Transverse colon (tissue), 4 donors: ENCODE measurements around the gene IKBKG. TPM values are rescaled to one million over a fixed set of nuclear protein-coding genes. Genes with fewer than 3 reads are reported as not detected.
"Not testable (repeated sequence)": the region's sequence is repeated elsewhere in the genome, so short reads cannot be mapped to it uniquely, and the experiment has no call there.

Source experiments
- DNase-seq: peaks from one replicate; pipeline ENCODE4 v3.0.0-alpha.2; 2019
- H3K27ac ChIP-seq, 4 donors: fragments of 200-600 bp; sonication (generic); 2 replicates each; pipeline ENCODE4 v1.5.1; 2016 to 2018; ENCODE audit warnings: inconsistent platforms in 4 of 4
- H3K27me3 ChIP-seq: fragments of 200-600 bp; sonication (generic); 2 replicates; pipeline ENCODE4 v1.5.1; 2017; ENCODE audit warnings: inconsistent platforms
- H3K36me3 ChIP-seq, 4 donors: fragments of 200-600 bp; sonication (generic); 2 replicates each; pipeline ENCODE4 v1.5.1; 2017 to 2019; ENCODE audit warnings: inconsistent platforms in 4 of 4
- H3K4me1 ChIP-seq, 4 donors: fragments of 200-600 bp; sonication (generic); 2 replicates each; pipeline ENCODE4 v1.5.1; 2017 to 2020; ENCODE audit warnings: inconsistent platforms in 4 of 4
- H3K4me3 ChIP-seq, 4 donors: fragments of 200-600 bp; sonication (generic); 1 replicate in 1 of 4; 2 replicates in 3 of 4; pipeline versions ENCODE4 v1.5.1 to v1.6.1; 2017 to 2019; ENCODE audit warnings: inconsistent platforms in 4 of 4
- H3K9me3 ChIP-seq, 2 donors: fragments of 200-600 bp; sonication (generic); 2 replicates each; pipeline ENCODE4 v1.5.1; 2017 to 2019; ENCODE audit warnings: inconsistent platforms in 2 of 2
- EP300 ChIP-seq: sonication (generic); formaldehyde crosslinking; IDR thresholded peaks from one replicate; pipeline ENCODE4 v1.6.1; 2017; ENCODE audit warnings: antibody characterized with exemption, low read depth
- POLR2A ChIP-seq: fragments of 450-650 bp; IDR thresholded peaks from one replicate; pipeline ENCODE4 v1.6.1; 2016; ENCODE audit warnings: antibody characterized with exemption, mild to moderate bottlenecking, moderate library complexity
- POLR2AphosphoS5 ChIP-seq, 3 donors: sonication (generic); formaldehyde crosslinking; IDR thresholded peaks; one replicate each; pipeline ENCODE4 v1.6.1; 2016; ENCODE audit warnings: antibody characterized with exemption in 3 of 3
- WGBS, 2 donors: methylation state at CpG; one replicate each; pipeline ENCODE4 v1.1.5; 2018; ENCODE audit warnings: low coverage in 1 of 2; 5-methylcytosine and 5-hydroxymethylcytosine counted together
- in situ Hi-C, 4 donors: fragments of 200-750 bp; cut with MboI; loops; one replicate each; pipeline versions ENCODE4 v1.15.0 to v1.15.1; 2017; ENCODE audit warnings: low sequenced_read_pairs in 3 of 4, low pct_ligation_motif_present in 1 of 4, low pct_unique_long_range_greater_than_20kb in 1 of 4
- intact Hi-C: fragments of 100-400 bp; cut with DNase I; formaldehyde crosslinking; loops from one replicate; pipeline ENCODE4 v1.15.1; 2023; ENCODE audit warnings: low total_unique reads
- small RNA-seq, 4 donors: library from RNA; depleted of rRNA; stranded (forward); fragments of <200 nt; gene quantifications; one replicate each; pipeline ENCODE3, GENCODE V24; 2016
- total RNA-seq, 4 donors: library from RNA; depleted of rRNA; stranded (reverse); fragments of >200 nt; gene quantifications; one replicate each; pipeline ENCODE4 v1.1.0, GENCODE V29; 2016
- TF ChIP-seq, protein P1 (sequence below), 5 experiments: fragments of 200-600 bp in 3 of 5; fragments of 450-650 bp in 2 of 5; sonication (generic) in 3 of 5; IDR thresholded peaks; 1 replicate in 2 of 5; 2 replicates in 3 of 5; pipeline ENCODE4 v1.5.1; 2016 to 2017; ENCODE audit warnings: antibody characterized with exemption in 5 of 5, inconsistent platforms in 3 of 5, mild to moderate bottlenecking in 2 of 5, moderate library complexity in 1 of 5

IKBKG gene
- total RNA-seq, 4 donors from 2014 or later, result 12.2 to 61.1 (median 25.1) TPM

DNA sequence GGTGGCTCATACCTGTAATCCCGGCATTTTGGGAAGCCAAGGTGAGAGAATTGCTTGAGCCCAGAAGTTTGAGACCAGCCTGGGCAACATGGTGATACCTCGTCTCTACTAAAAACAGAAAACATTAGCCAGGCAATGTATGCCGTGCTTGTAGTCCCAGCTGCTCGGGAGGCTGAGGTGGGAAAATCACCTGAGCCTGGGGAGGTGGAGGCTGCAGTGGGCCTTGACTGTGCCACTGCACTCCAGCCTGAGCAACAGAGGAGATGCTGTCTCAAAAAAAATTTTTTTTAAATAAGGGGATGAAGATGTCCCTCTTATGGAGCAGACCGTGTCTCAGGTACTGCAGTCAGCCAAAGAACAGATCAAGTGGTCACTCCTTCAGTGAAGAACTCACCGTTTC, 58.1 kb downstream of the IKBKG start:
- in situ Hi-C loops (no loop called here), intact Hi-C loops (no loop called here)
- TF ChIP-seq, protein P1, sequence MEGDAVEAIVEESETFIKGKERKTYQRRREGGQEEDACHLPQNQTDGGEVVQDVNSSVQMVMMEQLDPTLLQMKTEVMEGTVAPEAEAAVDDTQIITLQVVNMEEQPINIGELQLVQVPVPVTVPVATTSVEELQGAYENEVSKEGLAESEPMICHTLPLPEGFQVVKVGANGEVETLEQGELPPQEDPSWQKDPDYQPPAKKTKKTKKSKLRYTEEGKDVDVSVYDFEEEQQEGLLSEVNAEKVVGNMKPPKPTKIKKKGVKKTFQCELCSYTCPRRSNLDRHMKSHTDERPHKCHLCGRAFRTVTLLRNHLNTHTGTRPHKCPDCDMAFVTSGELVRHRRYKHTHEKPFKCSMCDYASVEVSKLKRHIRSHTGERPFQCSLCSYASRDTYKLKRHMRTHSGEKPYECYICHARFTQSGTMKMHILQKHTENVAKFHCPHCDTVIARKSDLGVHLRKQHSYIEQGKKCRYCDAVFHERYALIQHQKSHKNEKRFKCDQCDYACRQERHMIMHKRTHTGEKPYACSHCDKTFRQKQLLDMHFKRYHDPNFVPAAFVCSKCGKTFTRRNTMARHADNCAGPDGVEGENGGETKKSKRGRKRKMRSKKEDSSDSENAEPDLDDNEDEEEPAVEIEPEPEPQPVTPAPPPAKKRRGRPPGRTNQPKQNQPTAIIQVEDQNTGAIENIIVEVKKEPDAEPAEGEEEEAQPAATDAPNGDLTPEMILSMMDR (IDR thresholded peaks at IDR 0.05), result no peak
- TF ChIP-seq EP300, result no peak
- no peak for TF ChIP-seq POLR2AphosphoS5 (IDR thresholded peaks at IDR 0.05)
- no peak for TF ChIP-seq POLR2A
- no peaks in the 10 kb centered on the region for H3K9me3 ChIP-seq
- WGBS, 2 donors, result 78 to 83% methylated on average over 1 to 6 of the region's 6 CpGs
- H3K4me3 ChIP-seq, result no peak overlapping the region
- no peaks in the 10 kb centered on the region for H3K27me3 ChIP-seq
- no peaks in the 10 kb centered on the region for H3K4me1 ChIP-seq
- no peak for DNase-seq
- H3K36me3 ChIP-seq, result no peaks in the 10 kb centered on the region
- H3K27ac ChIP-seq, result no peak overlapping the region

DNA sequence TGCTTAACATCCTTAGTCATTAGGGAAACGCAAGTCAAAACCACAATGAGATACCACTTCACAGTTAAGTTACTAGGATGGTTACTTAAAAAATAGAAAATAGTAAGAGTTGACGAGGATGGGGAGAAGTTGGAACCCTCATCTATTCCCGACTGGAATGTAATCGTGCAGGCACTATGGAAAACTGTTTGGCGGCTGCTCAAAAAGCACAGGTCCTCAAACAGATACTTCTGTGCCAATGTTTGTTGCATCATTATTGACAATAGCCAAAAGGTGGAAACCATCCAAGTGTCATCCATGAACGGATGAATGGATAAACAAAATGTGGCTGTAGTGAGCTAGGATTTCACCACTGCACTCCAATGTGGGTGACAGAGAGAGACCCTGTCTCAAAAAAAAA, 60.0 kb downstream of the IKBKG start:
- Histone ChIP-seq H3K4me1 (no peaks in the 10 kb centered on the region), H3K36me3 (no peaks in the 10 kb centered on the region), H3K9me3 (no peaks in the 10 kb centered on the region), H3K27me3 (no peaks in the 10 kb centered on the region), H3K4me3 (no peak overlapping the region), H3K27ac (no peak overlapping the region)
- intact Hi-C loops (no loop called here), in situ Hi-C loops (no loop called here)
- no peak for DNase-seq
- TF ChIP-seq, protein P1 (IDR thresholded peaks at IDR 0.05), result no peak
- TF ChIP-seq POLR2AphosphoS5 (IDR thresholded peaks at IDR 0.05), result no peak
- TF ChIP-seq POLR2A, result no peak
- no peak for TF ChIP-seq EP300
- WGBS, 2 donors, result 69 to 100% methylated on average over 2 to 6 of the region's 6 CpGs

DNA sequence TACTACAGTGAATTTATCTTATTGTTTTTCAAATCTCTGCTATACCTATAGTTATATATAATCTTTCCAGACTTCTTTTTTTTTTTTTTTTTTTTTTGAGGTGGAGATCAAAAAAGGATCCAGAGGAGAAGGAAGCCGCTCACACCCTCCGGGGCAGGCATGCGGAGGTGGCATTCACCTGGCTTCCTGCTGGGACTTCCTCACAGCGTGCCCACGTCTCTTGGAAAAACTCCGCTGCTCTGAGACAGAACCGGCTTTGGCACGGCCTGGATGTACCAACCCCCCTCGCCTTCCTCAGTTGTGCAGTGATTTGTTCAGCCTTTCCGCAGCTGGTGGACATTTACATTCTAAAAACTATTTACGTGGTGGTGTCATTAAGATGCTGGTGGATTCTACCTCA, 60.6 kb downstream of the IKBKG start:
- DNase-seq, H3K4me1 ChIP-seq, intact Hi-C loops, H3K27me3 ChIP-seq, H3K36me3 ChIP-seq, in situ Hi-C loops, H3K27ac ChIP-seq, H3K4me3 ChIP-seq, H3K9me3 ChIP-seq: not testable (repeated sequence)
- 84% methylated on average over 11 of the region's 11 CpGs; no CpG with 5 or more reads in 1 of the 2 donors for WGBS, 2 donors

DNA sequence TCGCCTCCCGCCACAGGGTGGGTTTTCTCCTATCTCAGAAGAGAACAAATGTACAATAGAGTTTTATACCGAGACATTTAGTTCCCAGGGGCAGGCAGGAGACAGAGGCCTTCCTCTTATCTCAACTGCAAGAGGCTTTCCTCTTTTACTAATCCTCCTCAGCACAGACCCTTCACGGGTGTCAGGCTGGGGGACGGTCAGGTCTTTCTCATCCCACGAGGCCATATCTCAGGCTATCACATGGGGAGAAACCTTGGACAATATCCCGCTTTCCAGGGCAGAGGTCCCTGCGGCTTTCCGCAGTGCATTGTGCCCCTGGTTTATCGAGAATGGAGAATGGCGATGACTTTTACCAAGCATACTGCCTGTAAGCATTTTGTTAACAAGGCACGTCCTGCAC, 61.4 kb downstream of the IKBKG start:
- DNase-seq, H3K4me3 ChIP-seq, intact Hi-C loops, H3K36me3 ChIP-seq, H3K4me1 ChIP-seq, in situ Hi-C loops, H3K9me3 ChIP-seq, H3K27me3 ChIP-seq, H3K27ac ChIP-seq: not testable (repeated sequence)
- 74% methylated on average over 12 of the region's 12 CpGs; no CpG with 5 or more reads in 1 of the 2 donors for WGBS, 2 donors

DNA sequence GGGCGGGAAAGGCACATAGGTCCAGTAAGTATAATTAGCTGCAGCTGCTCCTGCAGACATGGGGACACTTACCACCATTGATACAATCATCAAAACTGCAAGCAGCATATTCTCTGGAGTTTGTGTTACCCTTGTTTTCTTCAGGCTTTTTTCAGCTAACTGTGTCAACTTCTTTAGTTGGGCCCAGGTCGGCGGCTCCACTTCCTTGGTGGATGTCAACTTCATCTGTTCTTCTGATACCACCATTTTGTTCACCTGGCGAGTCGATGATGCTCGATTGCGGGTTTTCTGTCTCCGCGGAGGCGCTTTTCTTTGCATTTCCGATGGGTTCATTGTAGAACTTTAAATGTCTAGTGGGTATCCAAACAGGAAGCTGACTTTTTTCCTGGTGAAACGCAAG, 63.7 kb downstream of the IKBKG start:
- intact Hi-C loops, in situ Hi-C loops, H3K36me3 ChIP-seq, H3K4me3 ChIP-seq, H3K4me1 ChIP-seq, H3K9me3 ChIP-seq, DNase-seq, H3K27me3 ChIP-seq, H3K27ac ChIP-seq: not testable (repeated sequence)
- 90 to 92% methylated on average over 3 to 12 of the region's 12 CpGs for WGBS, 2 donors

DNA sequence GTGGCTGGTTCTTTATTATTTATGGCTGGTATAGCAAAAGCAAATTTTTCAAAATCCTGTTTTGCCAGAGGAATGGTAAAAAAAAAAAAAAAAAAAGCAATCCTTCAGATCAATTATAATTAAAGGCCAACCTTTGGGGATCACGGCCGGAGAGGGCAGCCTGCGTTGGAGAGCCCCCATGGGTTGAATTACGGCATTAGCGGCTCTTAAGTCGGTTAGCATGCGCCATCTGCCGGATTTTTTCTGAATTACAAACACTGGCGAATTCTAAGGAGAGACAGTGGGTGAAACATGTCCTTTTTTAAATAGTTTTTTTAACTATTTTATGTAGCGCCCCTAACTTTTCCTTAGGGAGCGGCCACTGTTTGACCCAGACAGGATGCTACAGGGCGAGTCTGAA, 66.2 kb downstream of the IKBKG start:
- in situ Hi-C loops, intact Hi-C loops: not testable (repeated sequence)

More for the DNA sequence above, 66.2 kb downstream of the IKBKG start:
- not testable (repeated sequence) for H3K27me3 ChIP-seq, H3K4me1 ChIP-seq, H3K36me3 ChIP-seq, H3K4me3 ChIP-seq, H3K9me3 ChIP-seq, H3K27ac ChIP-seq, DNase-seq
- 6 to 18% methylated on average over 6 of the region's 12 CpGs for WGBS, 2 donors

Small RNAs within 50 kb of the gene (small RNA-seq; reads per million reads assigned to genes)
- gene AC244090.1, result 0 reads per million in 4 donors

Other genes starting within 250 kb of the IKBKG start
- 1,000 to 10,000 TPM in 2 of 4 donors, 100 to 1,000 TPM in 2; 632 to 3,163 (median 1,262) TPM for gene FLNA, start 173.0 kb upstream of the IKBKG start, total RNA-seq
- gene EMD, start 168.3 kb upstream of the IKBKG start, total RNA-seq, result 10 to 100 TPM; 27.3 to 89.8 (median 55.5) TPM
- gene RPL10, start 149.2 kb upstream of the IKBKG start, total RNA-seq, result 1,000 to 10,000 TPM; 1,352 to 4,861 (median 3,415) TPM
- gene DNASE1L1, start 138.4 kb upstream of the IKBKG start, total RNA-seq, result 100 to 1,000 TPM in 1 of 4 donors, 10 to 100 TPM in 3; 15.9 to 156 (median 36.9) TPM
- gene TAFAZZIN, start 136.1 kb upstream of the IKBKG start, total RNA-seq, result 100 to 1,000 TPM in 2 of 4 donors, 10 to 100 TPM in 2; 46.7 to 495 (median 101) TPM
- 100 to 1,000 TPM in 1 of 4 donors, 10 to 100 TPM in 3; 26.5 to 118 (median 61.7) TPM for gene ATP6AP1, start 118.9 kb upstream of the IKBKG start, total RNA-seq
- 100 to 1,000 TPM in 3 of 4 donors, 10 to 100 TPM in 1; 86.6 to 173 (median 119) TPM for gene GDI1, start 110.5 kb upstream of the IKBKG start, total RNA-seq
- 100 to 1,000 TPM in 1 of 4 donors, 10 to 100 TPM in 3; 39.9 to 130 (median 52.0) TPM for gene FAM50A, start 103.5 kb upstream of the IKBKG start, total RNA-seq
- 100 to 1,000 TPM in 1 of 4 donors, 10 to 100 TPM in 3; 17.3 to 128 (median 52.8) TPM for gene PLXNA3, start 89.3 kb upstream of the IKBKG start, total RNA-seq
- 10 to 100 TPM in 2 of 4 donors, 1 to 10 TPM in 1, not detected in 1; 3.0 to 28.4 (median 23.3) TPM for gene LAGE3, start 68.3 kb upstream of the IKBKG start, total RNA-seq
- gene UBL4A, start 61.0 kb upstream of the IKBKG start, total RNA-seq, result 10 to 100 TPM; 19.9 to 50.7 (median 42.7) TPM
- 100 to 1,000 TPM in 1 of 4 donors, 10 to 100 TPM in 3; 26.7 to 117 (median 34.4) TPM for gene SLC10A3, start 57.0 kb upstream of the IKBKG start, total RNA-seq
- 100 to 1,000 TPM in 1 of 4 donors, 10 to 100 TPM in 3; 62.7 to 112 (median 72.5) TPM for gene FAM3A, start 31.4 kb upstream of the IKBKG start, total RNA-seq
- 10 to 100 TPM in 3 of 4 donors, 1 to 10 TPM in 1; 7.4 to 24.4 (median 19.3) TPM for gene G6PD, start 774 bp upstream of the IKBKG start, total RNA-seq
- not detected for gene CTAG1A, start 37.5 kb downstream of the IKBKG start, total RNA-seq
- gene CTAG1B, start 71.7 kb downstream of the IKBKG start, total RNA-seq, result not detected
- not detected for gene CTAG2, start 106.0 kb downstream of the IKBKG start, total RNA-seq
- gene GAB3, start 203.5 kb downstream of the IKBKG start, total RNA-seq, result 1 to 10 TPM in 3 of 4 donors, under 1 TPM in 1; 0.37 to 4.4 (median 3.0) TPM
- 100 to 1,000 TPM in 1 of 4 donors, 10 to 100 TPM in 3; 12.7 to 134 (median 24.9) TPM for gene DKC1, start 215.2 kb downstream of the IKBKG start, total RNA-seq